B cell (primary cell): ENCODE data around the gene CIC. TPM values are rescaled to one million over a fixed set of nuclear protein-coding genes. Genes with fewer than 3 reads are reported as not detected.

ENCODE experiments used
- ATAC-seq: fragments of 200-7000 bp; cut with Tn5 transposase; one replicate; pipeline ENCODE4 v1.10.0; 2021; ENCODE audit warnings: low read depth, mild to moderate bottlenecking, moderate number of reproducible peaks, moderate library complexity
- CTCF ChIA-PET: fragments of 350-600 bp; sonication (Branson Sonifier 250); formaldehyde crosslinking; loops from one replicate; lab custom pipeline; 2021; ENCODE audit warnings: antibody characterized with exemption, inconsistent platforms; lab: Charles Lee
- POLR2A ChIA-PET: fragments of 350-600 bp; sonication (Branson Sonifier 250); formaldehyde crosslinking; loops from one replicate; lab custom pipeline; 2021; ENCODE audit warnings: antibody characterized with exemption; lab: Charles Lee
- DNase-seq: peaks from one replicate; pipeline ENCODE4 v3.0.0; 2013
- H2AFZ ChIP-seq: 2 replicates; pipeline ENCODE4 v1.6.1; 2012; ENCODE audit warnings: mild to moderate bottlenecking, low read depth, low read length; ENCODE audit not compliant: insufficient read depth, poor library complexity, severe bottlenecking
- H3K27ac ChIP-seq, 2 donors: 1 replicate in 1 of 2; 2 replicates in 1 of 2; pipeline ENCODE4 v1.5.1; 2012 to 2013; ENCODE audit warnings: low read length in 2 of 2, mild to moderate bottlenecking in 2 of 2, moderate library complexity in 1 of 2
- H3K27me3 ChIP-seq, 4 experiments: fragments of 200-600 bp in 1 of 4; sonication (generic) in 1 of 4; replicated peaks in 1 of 4; 1 replicate in 2 of 4; 2 replicates in 2 of 4; pipeline versions ENCODE4 v1.6.1 to v1.7.0; 2013 to 2016; ENCODE audit warnings: low read length in 3 of 4, mild to moderate bottlenecking in 2 of 4, mixed read lengths in 1 of 4, moderate library complexity in 1 of 4; ENCODE audit not compliant: insufficient read depth in 4 of 4, control insufficient read depth in 3 of 4; ENCODE audit errors: control extremely low read depth in 1 of 4
- H3K36me3 ChIP-seq, 2 experiments: replicated peaks in 1 of 2; 1 replicate in 1 of 2; 2 replicates in 1 of 2; pipeline versions ENCODE4 v1.6.1 to v1.7.1; 2013; ENCODE audit warnings: low read length in 1 of 2; ENCODE audit not compliant: insufficient read depth in 2 of 2, control insufficient read depth in 1 of 2; ENCODE audit errors: control extremely low read depth in 1 of 2, extremely low read depth in 1 of 2
- H3K4me1 ChIP-seq, 2 donors: fragments of 200-600 bp in 1 of 2; sonication (generic) in 1 of 2; 1 replicate in 1 of 2; 2 replicates in 1 of 2; pipeline versions ENCODE4 v1.5.1 to v1.6.1; 2013 to 2017; ENCODE audit warnings: low read length in 2 of 2; ENCODE audit not compliant: control insufficient read depth in 2 of 2, insufficient read depth in 2 of 2
- H3K4me2 ChIP-seq: replicated peaks from 2 replicates; pipeline ENCODE3; 2012; ENCODE audit warnings: mild to moderate bottlenecking, low read depth, low read length; ENCODE audit not compliant: poor library complexity, severe bottlenecking
- H3K4me3 ChIP-seq, 5 experiments: fragments of 200-600 bp in 1 of 5; sonication (generic) in 1 of 5; 1 replicate in 3 of 5; 2 replicates in 2 of 5; pipeline versions ENCODE4 v1.5.1 to v1.7.0; 2011 to 2016; ENCODE audit warnings: low read length in 4 of 5, mild to moderate bottlenecking in 4 of 5, low read depth in 2 of 5, control low read depth in 1 of 5, moderate library complexity in 1 of 5; ENCODE audit not compliant: insufficient read depth in 1 of 5; ENCODE audit errors: control extremely low read depth in 1 of 5, extremely low read depth in 1 of 5
- H3K79me2 ChIP-seq: fragments of 200-600 bp; sonication (generic); one replicate; pipeline ENCODE4 v1.6.0; 2016; ENCODE audit warnings: low read length; ENCODE audit not compliant: control insufficient read depth, insufficient read depth
- H3K9ac ChIP-seq: fragments of 200-600 bp; sonication (generic); 2 replicates; pipeline ENCODE4 v1.6.1; 2017; ENCODE audit warnings: mild to moderate bottlenecking, low read length, moderate library complexity
- H3K9me3 ChIP-seq, 3 donors: one replicate each; pipeline versions ENCODE4 v1.6.1 to v1.7.1; 2013; ENCODE audit warnings: low read length in 2 of 3; ENCODE audit not compliant: control insufficient read depth in 2 of 3, insufficient read depth in 1 of 3; ENCODE audit errors: control extremely low read depth in 1 of 3
- H4K20me1 ChIP-seq: 2 replicates; pipeline ENCODE4 v1.6.0; 2012; ENCODE audit warnings: mild to moderate bottlenecking, low read length; ENCODE audit not compliant: insufficient read depth, control insufficient read depth, poor library complexity, severe bottlenecking
- H3K27ac Mint-ChIP-seq: one replicate; pipeline ENCODE4 v1.8.0; 2021; ENCODE audit warnings: mixed read lengths
- H3K27me3 Mint-ChIP-seq: one replicate; pipeline ENCODE4 v1.8.0; 2021; ENCODE audit warnings: mixed read lengths
- H3K4me1 Mint-ChIP-seq: one replicate; pipeline ENCODE4 v1.8.0; 2021; ENCODE audit warnings: mixed read lengths
- H3K4me3 Mint-ChIP-seq: one replicate; pipeline ENCODE4 v1.8.0; 2021; ENCODE audit warnings: mixed read lengths
- H3K9me3 Mint-ChIP-seq: one replicate; pipeline ENCODE4 v1.8.0; 2022; ENCODE audit warnings: mixed read lengths; ENCODE audit not compliant: insufficient read depth
- EZH2 ChIP-seq: IDR thresholded peaks from 2 replicates; pipeline ENCODE4 v1.6.1; 2012; ENCODE audit warnings: borderline replicate concordance, low read depth, mild to moderate bottlenecking, moderate library complexity, low read length; ENCODE audit not compliant: insufficient read depth, poor library complexity, severe bottlenecking
- WGBS: methylation state at CpG from one replicate; pipeline ENCODE4 v1.1.5; 2013; ENCODE audit warnings: missing lambda C conversion rate; ENCODE audit not compliant: insufficient coverage; 5-methylcytosine and 5-hydroxymethylcytosine counted together
- intact Hi-C: fragments of 100-400 bp; cut with micrococcal nuclease; formaldehyde crosslinking; loops from one replicate; pipeline ENCODE4 v1.10.0; 2022
- polyA plus RNA-seq: library from polyadenylated mRNA; depleted of rRNA; stranded (reverse); fragments of >200 nt; gene quantifications from 2 replicates; pipeline ENCODE4 v1.2.3, GENCODE V29; 2012
- total RNA-seq, 2 donors: library from RNA; stranded (reverse); fragments of 120-200 nt in 1 of 2; gene quantifications; 1 replicate in 1 of 2; 2 replicates in 1 of 2; pipeline versions ENCODE4 v1.2.3 to v1.2.4, GENCODE V29; 2013 to 2022
- TF ChIP-seq, protein P1 (sequence below): fragments of 200-600 bp; IDR thresholded peaks from one replicate; pipeline ENCODE4 v1.8.0; 2022; ENCODE audit warnings: antibody characterized with exemption, mild to moderate bottlenecking

CIC gene
- total and polyA plus RNA-seq, 2 donors (not counting 1 experiment from before 2014, with no cell fraction given), result 75.7 to 119 TPM

DNA sequence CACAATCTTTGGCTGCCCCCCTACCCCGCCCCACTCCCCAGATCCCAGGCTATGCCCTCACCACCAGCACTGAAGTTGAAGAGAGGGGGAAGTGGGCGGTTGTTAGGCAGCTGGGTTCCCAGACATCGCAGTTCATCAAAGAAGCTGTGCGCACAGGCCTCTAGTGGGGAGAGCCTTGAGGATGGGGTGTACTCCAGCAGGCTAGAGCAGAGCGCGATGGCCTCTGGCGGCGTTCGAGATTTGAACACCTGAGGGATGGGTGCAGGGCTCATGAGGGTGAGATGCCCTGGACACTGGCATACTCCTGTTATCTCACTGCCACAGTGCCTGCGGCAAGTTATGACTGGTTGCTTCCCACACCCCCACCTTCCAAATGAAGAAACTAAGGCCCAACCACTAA, 36.6 kb upstream of the CIC start:
- 100% methylated on average over 3 of the region's 10 CpGs for WGBS
- Histone ChIP-seq H3K9me3 (no peaks in the 10 kb centered on the region), H2AFZ (no peak overlapping the region), H3K27ac (no peak overlapping the region), H3K4me2 (no peak overlapping the region), H4K20me1 (peaks cover 88% of the 10 kb centered on the region), H3K79me2 (peaks cover 31% of the 10 kb centered on the region), H3K36me3 (peaks cover 3 to 76% of the 10 kb centered on the region in 2 experiments), H3K9ac (no peak overlapping the region), H3K4me1 (no peaks in the 10 kb centered on the region), H3K4me3 (no peak overlapping the region), H3K27me3 (no peaks in the 10 kb centered on the region)
- CTCF ChIA-PET, result no interaction called here
- H3K27ac Mint-ChIP-seq, result no peak overlapping the region
- ATAC-seq (no peak), DNase-seq (no peak)
- peaks cover 7% of the 10 kb centered on the region for H3K4me1 Mint-ChIP-seq
- H3K27me3 Mint-ChIP-seq, result no peaks in the 10 kb centered on the region
- POLR2A ChIA-PET, result no interaction called here
- intact Hi-C loops, result no loop called here
- no peaks in the 10 kb centered on the region for H3K9me3 Mint-ChIP-seq
- TF ChIP-seq, protein P1, sequence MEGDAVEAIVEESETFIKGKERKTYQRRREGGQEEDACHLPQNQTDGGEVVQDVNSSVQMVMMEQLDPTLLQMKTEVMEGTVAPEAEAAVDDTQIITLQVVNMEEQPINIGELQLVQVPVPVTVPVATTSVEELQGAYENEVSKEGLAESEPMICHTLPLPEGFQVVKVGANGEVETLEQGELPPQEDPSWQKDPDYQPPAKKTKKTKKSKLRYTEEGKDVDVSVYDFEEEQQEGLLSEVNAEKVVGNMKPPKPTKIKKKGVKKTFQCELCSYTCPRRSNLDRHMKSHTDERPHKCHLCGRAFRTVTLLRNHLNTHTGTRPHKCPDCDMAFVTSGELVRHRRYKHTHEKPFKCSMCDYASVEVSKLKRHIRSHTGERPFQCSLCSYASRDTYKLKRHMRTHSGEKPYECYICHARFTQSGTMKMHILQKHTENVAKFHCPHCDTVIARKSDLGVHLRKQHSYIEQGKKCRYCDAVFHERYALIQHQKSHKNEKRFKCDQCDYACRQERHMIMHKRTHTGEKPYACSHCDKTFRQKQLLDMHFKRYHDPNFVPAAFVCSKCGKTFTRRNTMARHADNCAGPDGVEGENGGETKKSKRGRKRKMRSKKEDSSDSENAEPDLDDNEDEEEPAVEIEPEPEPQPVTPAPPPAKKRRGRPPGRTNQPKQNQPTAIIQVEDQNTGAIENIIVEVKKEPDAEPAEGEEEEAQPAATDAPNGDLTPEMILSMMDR, result no peak
- TF ChIP-seq EZH2, result no peak
- H3K4me3 Mint-ChIP-seq, result no peak overlapping the region

DNA sequence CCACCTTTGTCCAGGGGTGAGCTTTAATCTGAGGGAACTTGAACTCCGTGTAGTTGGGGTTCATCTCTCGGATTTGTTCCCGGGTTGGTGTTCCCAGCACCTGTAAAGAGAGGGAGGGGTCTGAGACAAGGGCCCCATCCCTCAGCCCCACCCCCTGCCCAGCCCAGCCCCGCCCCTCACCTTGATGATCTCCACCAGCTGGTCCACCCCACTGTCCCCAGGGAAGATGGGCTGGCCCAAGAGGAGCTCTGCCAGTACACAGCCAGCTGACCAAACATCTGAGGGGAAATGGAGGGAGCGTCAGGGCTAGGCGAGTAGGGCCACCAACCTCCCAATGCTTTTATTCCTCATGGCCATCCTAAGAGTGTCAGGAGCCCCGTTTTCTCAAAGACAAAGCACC, 35.9 kb upstream of the CIC start:
- H3K4me2 ChIP-seq, result no peak overlapping the region
- H3K27me3 ChIP-seq, result no peaks in the 10 kb centered on the region
- ChIA-PET POLR2A (interaction anchor here (1.1 kb wide), 1 partner anchor 10 kb away, joined by 3 read pairs; the partner anchor contains the start of gene GSK3A), CTCF (interaction anchor here (0.7 to 1.2 kb wide), 4 partner anchors 13 to 125 kb away, joined by 3 to 4 read pairs (median 3); partner anchors contain the start of gene ZNF526)
- Mint-ChIP-seq H3K4me3 (no peak overlapping the region), H3K27ac (no peak overlapping the region), H3K27me3 (no peaks in the 10 kb centered on the region), H3K9me3 (no peaks in the 10 kb centered on the region), H3K4me1 (peaks cover 7% of the 10 kb centered on the region)
- peaks cover 85% of the 10 kb centered on the region for H4K20me1 ChIP-seq
- no peak overlapping the region for H3K27ac ChIP-seq
- peaks cover 33% of the 10 kb centered on the region for H3K79me2 ChIP-seq
- no peak for DNase-seq
- no peak for TF ChIP-seq EZH2
- TF ChIP-seq, protein P1, result no peak
- no peak overlapping the region for H2AFZ ChIP-seq
- H3K9ac ChIP-seq, result no peak overlapping the region
- no peaks in the 10 kb centered on the region for H3K9me3 ChIP-seq
- WGBS, result 96% methylated on average over 4 of the region's 7 CpGs
- H3K4me1 ChIP-seq, result no peaks in the 10 kb centered on the region
- H3K36me3 ChIP-seq, result peaks cover 3 to 76% of the 10 kb centered on the region in 2 experiments
- ATAC-seq, result no peak
- intact Hi-C loops, result no loop called here
- H3K4me3 ChIP-seq, result no peak overlapping the region
